ENCODE measurements around the gene RPL5. TPM values are rescaled to one million over a fixed set of nuclear protein-coding genes. Genes with fewer than 3 reads are reported as not detected.

Gene RPL5
- total and polyA plus RNA-seq, 9 of the 15 experiments (the other 6 are each of a cell fraction or from before 2014, with no cell fraction given): 1,467 to 4,252 (median 2,454) TPM

GRCh38 chr1:92850019-92850418 is 18.2 kb downstream of the RPL5 start:
- ChIA-PET POLR2A (interaction anchor here (0.8 to 3.2 kb wide), 3 partner anchors 8 to 15 kb away, joined by 4 to 13 read pairs (median 4); no protein-coding TSS in a partner anchor), CTCF (ENCODE audit: low intra/inter-chr PET ratio) (no interaction called here)
- no peak overlapping the region for H3K4me3 ChIP-seq
- H3K4me1 ChIP-seq (replicated peaks in 1 of 2; ENCODE audit: control insufficient read depth in 2 of 2, insufficient read depth in 2 of 2, low read length in 2 of 2): peaks cover 14 to 19% of the 10 kb centered on the region in 2 experiments; a peak in 4 of 5 replicates
- no peaks in the 10 kb centered on the region for H3K36me3 ChIP-seq (ENCODE audit: control insufficient read depth, insufficient read depth, low read length)
- no TSS peak for BruUV-seq (replicated peaks)
- intact Hi-C loops (cut with micrococcal nuclease) (no loop called here), in situ Hi-C loops (cut with MboI) (loop anchor here (5.0 to 25.0 kb wide), 3 partner anchors 142 to 1012 kb away; no protein-coding TSS in a partner anchor)
- H3K9ac ChIP-seq (ENCODE audit: insufficient read depth in 1 of 2, low read depth in 2 of 2, low read length in 2 of 2): no peak overlapping the region
- H3K9me1 ChIP-seq (ENCODE audit: control insufficient read depth, insufficient read depth, low read length): no peaks in the 10 kb centered on the region
- no peak overlapping the region for H2AFZ ChIP-seq (ENCODE audit: low read depth, low read length)
- no peaks in the 10 kb centered on the region for H4K20me1 ChIP-seq (replicated peaks; ENCODE audit: control insufficient read depth, insufficient read depth, low read length)
- no peaks in the 10 kb centered on the region for H3K27me3 ChIP-seq (ENCODE audit: control insufficient read depth in 2 of 2, insufficient read depth in 2 of 2, low read length in 2 of 2)
- DNase-seq (ENCODE audit: extremely low read depth in 1 of 4, low spot score in 3 of 4) (no peak), FAIRE-seq (no peak), ATAC-seq (no peak)
- no peak overlapping the region for H3K4me2 ChIP-seq (ENCODE audit: insufficient read depth, low read length)
- no peak overlapping the region for H3K27ac ChIP-seq (ENCODE audit: extremely low read depth, low read depth, low read length)
- WGBS (ENCODE audit: insufficient coverage, low coverage, missing lambda C conversion rate): 98% methylated on average over 3 of the region's 3 CpGs
- no peaks in the 10 kb centered on the region for H3K79me2 ChIP-seq (ENCODE audit: control insufficient read depth, insufficient read depth, low read length)
- peak; percentile 63 for TF ChIP-seq ZNF121 (CRISPR knock-in tag; conservative IDR thresholded peaks at IDR 0.05)
- no peak for TF ChIP-seq ZBTB12 (CRISPR knock-in tag; IDR thresholded peaks at IDR 0.05)
- H3K9me3 ChIP-seq (replicated peaks; ENCODE audit: control insufficient read depth, insufficient read depth, low read depth, low read length): no peaks in the 10 kb centered on the region

- Histone ChIP-seq H3K4me3 (peak overlapping the region; percentile 7), H3K9me1 (ENCODE audit: control insufficient read depth, insufficient read depth, low read length) (no peaks in the 10 kb centered on the region), H2AFZ (ENCODE audit: low read depth, low read length) (peak overlapping the region; percentile 68), H3K9me3 (replicated peaks; ENCODE audit: control insufficient read depth, insufficient read depth, low read depth, low read length) (no peaks in the 10 kb centered on the region), H3K79me2 (ENCODE audit: control insufficient read depth, insufficient read depth, low read length) (no peaks in the 10 kb centered on the region), H3K9ac (ENCODE audit: insufficient read depth in 1 of 2, low read depth in 2 of 2, low read length in 2 of 2) (no peak overlapping the region), H4K20me1 (replicated peaks; ENCODE audit: control insufficient read depth, insufficient read depth, low read length) (no peaks in the 10 kb centered on the region), H3K36me3 (ENCODE audit: control insufficient read depth, insufficient read depth, low read length) (no peaks in the 10 kb centered on the region), H3K27ac (ENCODE audit: extremely low read depth, low read depth, low read length) (no peak overlapping the region), H3K4me2 (ENCODE audit: insufficient read depth, low read length) (peak overlapping the region; percentile 72), H3K4me1 (replicated peaks in 1 of 2; ENCODE audit: control insufficient read depth in 2 of 2, insufficient read depth in 2 of 2, low read length in 2 of 2) (peaks cover 14 to 19% of the 10 kb centered on the region in 2 experiments; a peak in 4 of 5 replicates), H3K27me3 (ENCODE audit: control insufficient read depth in 2 of 2, insufficient read depth in 2 of 2, low read length in 2 of 2) (no peaks in the 10 kb centered on the region)
- 4% methylated on average over 2 of the region's 2 CpGs for WGBS (ENCODE audit: insufficient coverage, low coverage, missing lambda C conversion rate)
- BruUV-seq (replicated peaks): no TSS peak
- intact Hi-C loops (cut with micrococcal nuclease) (no loop called here), in situ Hi-C loops (cut with MboI) (loop anchor here (5.0 to 25.0 kb wide), 3 partner anchors 141 to 1011 kb away; no protein-coding TSS in a partner anchor)
- peak; percentile 50 for ATAC-seq
- ChIA-PET POLR2A (interaction anchor here (0.6 to 3.2 kb wide), 7 partner anchors 8 to 880 kb away, joined by 3 to 16 read pairs (median 5); partner anchors contain the start of gene RPL5), CTCF (ENCODE audit: low intra/inter-chr PET ratio) (no interaction called here)
- peak; percentile 58 for FAIRE-seq
- peak in 1 of 4 experiments; percentile 38 for DNase-seq (ENCODE audit: extremely low read depth in 1 of 4, low spot score in 3 of 4)
- TF ChIP-seq, protein P1, sequence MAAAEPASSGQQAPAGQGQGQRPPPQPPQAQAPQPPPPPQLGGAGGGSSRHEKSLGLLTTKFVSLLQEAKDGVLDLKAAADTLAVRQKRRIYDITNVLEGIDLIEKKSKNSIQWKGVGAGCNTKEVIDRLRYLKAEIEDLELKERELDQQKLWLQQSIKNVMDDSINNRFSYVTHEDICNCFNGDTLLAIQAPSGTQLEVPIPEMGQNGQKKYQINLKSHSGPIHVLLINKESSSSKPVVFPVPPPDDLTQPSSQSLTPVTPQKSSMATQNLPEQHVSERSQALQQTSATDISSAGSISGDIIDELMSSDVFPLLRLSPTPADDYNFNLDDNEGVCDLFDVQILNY (CRISPR knock-in tag; IDR thresholded peaks at IDR 0.05): 0 out of 2 replicates have a peak, but pooled peaks have one; percentile 18
- TF ChIP-seq THRB (CRISPR knock-in tag; conservative IDR thresholded peaks at IDR 0.05): 0 out of 2 replicates have a peak, but pooled peaks have one; percentile 20
- TF ChIP-seq ZNF3 (CRISPR knock-in tag; IDR thresholded peaks at IDR 0.05): no peak
- TF ChIP-seq NFIC (IDR thresholded peaks at IDR 0.05): peak; percentile 71
- TF ChIP-seq, protein P2, sequence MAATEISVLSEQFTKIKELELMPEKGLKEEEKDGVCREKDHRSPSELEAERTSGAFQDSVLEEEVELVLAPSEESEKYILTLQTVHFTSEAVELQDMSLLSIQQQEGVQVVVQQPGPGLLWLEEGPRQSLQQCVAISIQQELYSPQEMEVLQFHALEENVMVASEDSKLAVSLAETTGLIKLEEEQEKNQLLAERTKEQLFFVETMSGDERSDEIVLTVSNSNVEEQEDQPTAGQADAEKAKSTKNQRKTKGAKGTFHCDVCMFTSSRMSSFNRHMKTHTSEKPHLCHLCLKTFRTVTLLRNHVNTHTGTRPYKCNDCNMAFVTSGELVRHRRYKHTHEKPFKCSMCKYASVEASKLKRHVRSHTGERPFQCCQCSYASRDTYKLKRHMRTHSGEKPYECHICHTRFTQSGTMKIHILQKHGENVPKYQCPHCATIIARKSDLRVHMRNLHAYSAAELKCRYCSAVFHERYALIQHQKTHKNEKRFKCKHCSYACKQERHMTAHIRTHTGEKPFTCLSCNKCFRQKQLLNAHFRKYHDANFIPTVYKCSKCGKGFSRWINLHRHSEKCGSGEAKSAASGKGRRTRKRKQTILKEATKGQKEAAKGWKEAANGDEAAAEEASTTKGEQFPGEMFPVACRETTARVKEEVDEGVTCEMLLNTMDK (IDR thresholded peaks at IDR 0.05; ENCODE audit: borderline replicate concordance, insufficient read depth, low read depth, low read length, poor library complexity, severe bottlenecking): no peak
- no peak for TF ChIP-seq ETV5 (CRISPR knock-in tag; IDR thresholded peaks at IDR 0.05; ENCODE audit: low read depth)
These were observed 19.9 kb downstream of the RPL5 start for GRCh38 chr1:92851729-92852128.

Measured in K562 (cell line).